Erythroblast (primary cell): ENCODE measurements around the gene GNAT2.

Experiments used
- GATA1 ChIP-seq: IDR thresholded peaks from 2 replicates; pipeline ENCODE4 v1.6.1; 2011; ENCODE audit warnings: low read depth, mild to moderate bottlenecking, control low read depth, low read length, moderate library complexity
- POLR2A ChIP-seq: IDR thresholded peaks from 2 replicates; pipeline ENCODE4 v1.6.1; 2011; ENCODE audit warnings: mild to moderate bottlenecking, low read length

- TF ChIP-seq POLR2A (no peak), GATA1 (no peak)
Measured at GRCh38 chr1:109650609-109651008, 31.2 kb upstream of the GNAT2 start.
